Fibroblast of lung (primary cell): Measurements from ENCODE around the gene RNF152.

Experiments used
- CTCF ChIP-seq, 2 donors: IDR thresholded peaks in 1 of 2; conservative IDR thresholded peaks in 1 of 2; 1 replicate in 1 of 2; 2 replicates in 1 of 2; pipeline ENCODE4 v1.5.1; 2011 to 2012; ENCODE audit warnings: low read length in 2 of 2, control low read depth in 1 of 2, inconsistent platforms in 1 of 2, low read depth in 1 of 2, mild to moderate bottlenecking in 1 of 2
- EZH2 ChIP-seq: IDR thresholded peaks from 2 replicates; pipeline ENCODE4 v1.5.1; 2012; ENCODE audit warnings: low read length, control low read depth, mild to moderate bottlenecking; ENCODE audit errors: missing control alignments

- no peak for TF ChIP-seq CTCF (conservative IDR thresholded peaks at IDR 0.05 in 1 of 2, IDR thresholded peaks at IDR 0.05 in 1 of 2; ENCODE audit: low read depth in 1 of 2, low read length in 2 of 2)
- no peak for TF ChIP-seq EZH2
Measured at GRCh38 chr18:61797696-61798590, 94.9 kb downstream of the RNF152 start.
